Measurements from ENCODE around the gene TNPO3.
A peak's percentile ranks its signal among the peaks of the same experiment; 100 is the strongest.
"Not testable (repeated sequence)": the region's sequence is repeated elsewhere in the genome, so short reads cannot be mapped to it uniquely, and the experiment has no call there.

TNPO3 gene

DNA sequence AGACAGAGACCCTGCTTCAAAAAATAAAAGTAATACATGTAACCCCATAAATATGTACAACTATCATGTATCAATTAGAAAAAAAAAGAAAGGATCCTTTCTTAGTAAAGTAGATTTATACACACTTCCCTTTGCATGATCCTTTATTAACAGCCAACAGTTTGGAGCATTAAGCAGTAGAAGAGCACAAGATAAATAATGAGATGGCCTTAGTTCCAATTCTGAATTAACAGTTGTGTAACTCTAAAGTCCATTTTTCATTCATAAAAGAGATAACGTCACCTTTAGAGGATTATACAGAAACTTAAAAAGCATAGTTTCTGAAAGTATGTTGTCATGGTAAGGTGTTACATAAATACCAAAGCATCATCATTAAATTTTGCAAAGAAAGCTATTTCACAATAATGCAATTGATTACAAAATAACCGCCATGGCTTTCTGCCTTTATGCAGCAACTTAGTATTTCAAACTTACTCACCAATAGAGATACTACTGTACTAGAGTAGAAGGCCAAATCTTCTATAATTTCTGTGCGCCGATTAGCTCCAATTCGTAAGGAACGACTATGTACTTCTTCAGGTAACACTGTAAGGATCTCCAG is 40.3 kb downstream of the TNPO3 start:
- DNase-seq = no peak

DNA sequence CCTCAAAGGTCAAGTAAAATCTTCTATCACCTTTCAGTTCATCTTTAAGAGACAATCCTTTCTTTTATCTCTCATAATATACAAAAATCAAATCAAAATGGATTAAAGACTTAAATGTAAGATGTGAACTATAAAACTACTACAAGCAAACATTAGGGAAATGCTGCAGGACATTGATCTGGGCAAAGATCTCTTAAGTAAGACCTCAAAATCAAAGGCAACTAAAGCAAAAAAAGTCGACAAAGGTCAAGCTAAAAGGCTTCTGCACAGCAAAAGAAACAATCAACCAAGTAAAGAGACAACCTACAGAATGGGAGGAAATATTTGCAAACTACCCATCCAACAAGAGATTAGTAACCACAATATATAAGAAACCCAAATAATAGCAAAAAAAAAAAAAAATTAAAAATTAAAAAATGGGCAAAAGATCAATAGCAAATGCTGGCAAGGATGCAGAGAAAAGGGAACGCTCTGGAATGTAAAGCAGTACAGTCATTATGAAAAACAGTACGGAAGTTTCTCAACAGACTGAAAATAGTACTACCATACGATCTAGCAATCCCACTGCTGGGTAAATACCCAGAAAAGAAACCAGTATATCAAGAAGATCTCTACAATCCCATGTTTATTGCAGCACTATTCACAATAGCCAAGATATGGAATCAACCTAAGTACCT is 41.7 kb downstream of the TNPO3 start:
- no peak for DNase-seq

DNA sequence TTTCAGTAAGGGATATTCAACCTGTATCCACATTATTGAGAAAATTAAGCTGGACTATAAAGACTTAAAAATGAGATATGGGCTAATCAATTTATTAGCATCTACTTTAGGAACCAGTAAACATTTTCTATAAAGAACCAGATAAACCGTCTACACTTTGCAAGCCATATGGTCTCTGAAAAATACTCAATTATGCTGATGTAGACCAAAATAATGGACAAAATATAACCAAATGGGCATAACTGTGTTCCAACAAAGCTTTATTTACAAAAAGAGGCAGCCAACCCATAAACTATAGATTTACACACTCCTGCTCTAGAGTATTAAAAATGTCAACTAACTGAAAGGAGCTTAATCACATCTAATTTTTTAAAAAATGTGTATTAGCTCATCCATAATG is 42.3 kb downstream of the TNPO3 start:
- DNase-seq = no peak

DNA sequence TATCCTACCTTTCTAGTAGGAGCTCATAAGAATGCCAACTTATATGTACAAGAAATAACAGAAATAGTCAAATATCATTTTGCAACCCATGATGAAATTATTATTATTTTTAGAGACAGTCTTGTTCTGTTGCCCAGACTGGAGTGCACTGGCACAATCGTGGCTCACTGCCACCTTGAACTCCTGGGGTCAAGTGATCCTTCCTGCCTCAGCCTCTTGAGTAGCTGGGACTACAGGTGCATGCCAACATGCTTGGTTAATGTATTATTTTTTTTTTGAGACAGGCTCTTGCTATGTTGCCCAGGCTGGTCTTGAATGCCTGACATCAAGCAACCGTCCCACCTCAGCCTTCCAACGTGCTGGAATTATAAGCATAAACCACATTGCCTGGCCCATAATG is 44.8 kb downstream of the TNPO3 start:
- DNase-seq = no peak

DNA sequence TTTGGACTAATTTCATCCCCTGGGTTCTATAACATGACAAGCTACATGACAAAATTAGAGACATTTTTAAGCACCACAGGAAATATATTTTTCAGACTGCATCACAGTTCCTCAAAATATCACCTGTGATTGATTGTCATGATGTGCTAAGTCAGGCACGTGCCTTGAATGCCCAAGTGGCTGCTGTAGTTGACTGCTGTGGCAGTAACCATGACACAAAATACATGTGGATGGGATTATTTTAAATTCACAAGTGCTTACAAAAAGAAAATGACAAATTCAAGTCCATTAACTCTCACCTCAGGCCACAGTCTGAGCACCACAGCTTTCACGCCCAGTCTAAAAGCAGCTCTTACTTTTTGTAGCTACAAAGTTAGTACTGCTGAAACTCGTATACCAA is 45.5 kb downstream of the TNPO3 start:
- DNase-seq = no peak

DNA sequence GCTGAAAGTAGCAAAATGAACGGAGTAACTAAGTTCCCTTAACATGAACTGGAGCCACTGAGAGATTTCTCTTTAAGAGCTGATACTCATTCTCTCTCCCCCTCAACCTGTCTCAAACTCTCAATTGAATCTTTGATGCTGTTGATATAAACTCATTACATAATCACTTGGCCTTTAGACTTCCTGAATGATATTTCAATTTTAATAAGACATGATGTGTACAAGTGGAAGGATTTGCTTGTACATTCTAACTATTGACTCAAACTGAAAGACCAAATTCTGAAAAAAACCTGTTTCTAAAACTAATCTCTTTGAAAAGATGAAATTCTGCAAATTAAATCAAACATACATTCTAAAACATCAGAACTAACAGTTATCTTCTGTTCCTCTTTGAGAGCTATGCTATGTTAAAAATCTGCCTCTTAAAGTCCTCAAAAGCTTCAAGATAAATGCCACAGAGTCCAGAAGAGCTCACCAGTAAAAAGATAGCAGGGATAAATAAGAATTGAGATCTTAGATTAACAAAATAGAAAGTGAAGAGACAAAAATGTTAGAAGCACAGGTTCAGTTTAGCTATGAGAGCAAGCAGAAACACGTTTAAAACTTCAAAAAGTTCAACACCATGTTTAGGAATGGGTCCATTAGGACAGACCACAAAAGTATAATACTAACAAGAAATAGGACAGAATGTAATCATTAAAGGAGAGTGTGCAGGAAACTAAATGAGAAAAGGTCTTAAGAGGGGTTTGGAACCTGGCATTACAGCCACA is 46.1 kb downstream of the TNPO3 start:
- no peak for DNase-seq

DNA sequence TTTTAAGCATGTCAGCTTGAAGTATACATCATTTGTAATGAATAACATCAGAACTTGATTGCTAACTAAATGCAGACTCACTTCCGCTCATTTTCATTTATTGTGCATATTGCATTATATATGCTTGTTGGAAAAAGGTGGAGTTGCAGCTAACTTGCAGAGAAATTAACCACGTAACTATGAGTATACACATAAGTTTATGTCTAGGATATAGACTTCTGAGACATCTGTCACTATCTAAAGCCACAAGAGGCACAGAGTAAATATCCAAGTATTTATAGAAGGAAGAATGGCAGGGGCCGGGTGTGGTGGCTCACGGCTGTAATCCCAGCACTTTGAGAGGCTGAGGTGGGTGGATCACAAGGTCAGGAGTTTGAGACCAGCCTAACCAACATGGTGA is 47.3 kb downstream of the TNPO3 start:
- DNase-seq = no peak

DNA sequence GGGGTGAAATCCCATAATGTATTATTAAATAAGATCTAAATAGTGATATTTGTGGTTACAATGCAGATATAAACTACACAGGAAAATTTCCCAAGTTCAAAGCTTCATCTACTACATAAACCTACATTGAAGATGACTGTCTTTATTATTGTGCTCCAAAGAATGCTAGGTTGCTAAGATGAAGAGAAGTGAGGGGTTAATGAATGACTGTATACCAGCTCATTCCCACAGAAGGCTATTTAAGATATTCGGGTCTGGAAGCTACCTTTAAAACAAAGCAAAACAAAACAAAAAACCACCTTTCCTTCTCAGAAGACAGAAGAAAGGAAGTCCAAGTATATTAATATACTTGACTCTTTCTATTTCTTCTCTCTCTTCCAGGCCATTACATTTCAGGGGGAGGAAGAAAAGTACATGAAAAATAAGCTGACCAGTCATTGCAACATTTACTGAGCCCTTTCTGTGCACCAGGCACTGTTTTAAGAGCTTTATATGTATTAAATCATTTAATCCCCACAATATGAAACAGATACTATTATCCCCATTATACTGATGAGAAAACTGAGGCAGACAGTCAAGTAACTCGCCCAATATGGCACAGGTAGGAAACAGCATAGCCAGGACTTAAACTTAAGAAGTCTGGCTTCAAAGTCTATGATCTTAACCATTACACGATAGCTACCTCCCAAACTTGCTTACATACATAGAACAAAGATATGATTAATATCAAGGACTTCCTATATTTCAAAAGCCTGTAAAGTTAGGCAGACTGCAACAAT is 48.1 kb downstream of the TNPO3 start:
- DNase-seq = no peak

DNA sequence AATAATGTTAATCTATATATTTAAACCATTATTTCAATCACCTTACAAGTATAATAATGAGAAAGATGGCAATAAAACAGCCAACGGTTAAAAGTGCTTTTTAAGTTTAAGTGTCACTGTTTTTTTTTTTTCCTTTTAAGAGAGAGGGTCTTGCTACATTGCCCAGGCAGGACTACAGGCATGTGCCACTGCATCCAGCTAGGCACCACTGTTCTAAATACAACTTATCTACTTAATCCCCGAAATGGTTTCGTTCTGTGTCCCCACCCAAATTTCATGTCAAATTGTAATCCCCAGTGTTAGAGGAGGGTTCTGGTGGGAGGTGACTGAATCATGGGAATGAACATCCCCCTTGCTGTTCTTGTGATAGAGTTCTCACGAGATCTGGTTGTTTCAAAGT is 49.7 kb downstream of the TNPO3 start:
- DNase-seq = no peak

DNA sequence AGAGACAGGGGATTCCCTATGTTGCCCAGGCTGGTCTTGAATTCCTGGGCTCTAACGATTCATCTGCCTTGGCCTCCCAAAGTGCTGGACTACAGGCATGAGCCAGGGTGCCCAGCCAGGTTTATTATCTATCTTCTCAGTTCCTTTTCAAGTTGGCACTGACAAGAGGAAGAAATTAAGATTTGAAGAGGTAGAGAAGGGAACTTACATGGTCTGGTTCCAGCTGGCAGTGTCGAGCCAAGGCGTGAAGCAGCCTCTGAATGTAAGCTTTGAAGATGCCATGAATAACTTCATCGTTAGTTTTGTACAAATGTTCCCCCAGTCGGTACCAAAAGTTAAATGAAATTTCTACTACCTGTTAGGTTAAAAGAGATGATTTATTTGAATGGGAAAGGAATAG is 57.7 kb downstream of the TNPO3 start:
- DNase-seq = no peak

DNA sequence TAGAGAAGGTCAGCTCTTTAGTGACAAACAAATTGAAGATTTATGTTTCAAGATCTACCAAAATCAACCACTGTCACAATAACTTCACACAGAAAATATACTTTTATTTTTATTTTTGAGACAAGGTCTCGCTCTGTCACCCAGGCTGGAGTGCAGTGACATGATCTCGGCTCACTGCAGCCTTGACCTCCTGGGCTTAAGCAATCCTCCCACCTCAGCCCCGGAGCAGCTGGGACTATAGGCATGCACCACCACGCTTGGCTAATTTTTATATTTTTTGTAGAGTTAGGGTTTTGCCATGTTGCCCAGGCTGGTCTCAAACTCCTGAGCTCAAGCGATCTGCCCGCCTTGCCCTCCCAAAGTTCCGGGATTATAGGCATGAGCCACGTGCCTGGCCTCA is 60.4 kb downstream of the TNPO3 start:
- not testable (repeated sequence) for DNase-seq

DNA sequence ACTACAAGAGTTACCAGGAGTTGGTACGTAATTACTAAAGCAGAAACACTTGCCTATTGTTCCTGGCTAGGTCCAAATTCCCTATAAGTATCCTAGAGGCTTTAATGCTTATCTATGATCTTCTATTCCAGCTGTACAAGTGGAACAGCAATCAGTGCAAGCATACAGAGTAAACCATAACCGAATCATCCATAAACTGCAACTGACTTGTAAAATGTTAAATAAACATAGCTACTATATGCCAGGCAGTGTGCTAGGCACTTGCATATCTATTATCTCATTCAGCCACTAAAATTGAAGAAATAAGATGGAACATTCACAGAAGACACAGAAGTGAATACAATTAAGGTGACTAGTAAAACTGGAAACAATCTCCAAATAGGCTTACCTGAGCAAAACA is 61.5 kb downstream of the TNPO3 start:
- no peak for DNase-seq

DNA sequence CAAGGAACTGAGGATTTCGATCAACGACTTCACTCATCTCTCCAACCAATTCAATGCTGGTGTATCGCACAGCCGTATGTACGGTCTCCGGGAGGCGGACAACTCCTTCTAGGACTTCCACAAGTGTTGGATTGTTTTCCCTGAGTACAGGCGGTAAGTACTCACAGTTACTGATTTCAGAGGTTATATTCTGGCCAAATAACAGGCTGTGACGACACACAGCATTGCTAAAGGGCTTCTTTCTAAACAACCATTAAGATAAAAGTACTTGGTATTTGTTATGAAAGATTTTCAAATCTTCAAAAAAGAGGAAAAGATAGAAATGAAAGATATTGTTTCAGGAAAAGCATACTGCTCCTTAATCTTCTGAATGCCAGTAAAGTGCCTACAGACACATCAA is 65.0 kb downstream of the TNPO3 start:
- no peak for DNase-seq

DNA sequence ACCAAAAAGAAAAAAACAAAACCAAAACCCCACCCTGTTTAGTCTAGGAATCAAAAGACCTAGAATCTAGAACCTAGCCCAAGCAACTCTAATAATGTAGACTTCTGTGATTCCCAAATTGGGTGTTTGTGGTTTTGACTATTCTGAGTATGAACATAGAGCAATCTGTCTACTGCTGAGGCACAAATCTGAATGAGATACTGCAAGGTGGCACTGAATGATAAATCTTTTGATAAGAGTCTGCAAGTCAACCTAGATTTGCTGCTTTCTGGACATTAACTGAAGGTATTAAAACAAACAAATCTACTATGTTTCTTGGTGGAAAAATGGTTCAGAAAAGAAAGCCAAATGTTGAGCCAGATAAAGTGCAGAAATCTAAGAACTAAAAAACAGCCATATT is 66.5 kb downstream of the TNPO3 start:
- DNase-seq = no peak

DNA sequence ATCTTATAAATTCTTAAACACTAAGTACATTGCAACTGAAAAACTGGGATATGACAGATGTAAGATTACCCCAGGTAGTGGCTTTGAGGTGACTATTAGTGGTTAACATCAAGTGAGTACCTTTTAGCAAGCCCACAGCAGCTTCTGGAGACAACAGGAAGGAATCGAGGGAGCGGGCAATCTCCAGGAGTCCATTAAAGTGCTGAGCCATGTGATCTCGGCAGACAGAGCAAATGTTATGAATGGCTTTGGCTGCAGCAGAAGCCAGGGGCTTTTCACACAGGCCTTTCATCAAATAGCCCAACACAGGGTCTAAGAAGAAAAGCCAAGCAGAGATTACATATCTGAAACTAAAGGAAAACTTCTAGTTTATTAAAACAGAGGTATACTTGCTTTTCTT is 68.3 kb downstream of the TNPO3 start:
- no peak for DNase-seq

DNA sequence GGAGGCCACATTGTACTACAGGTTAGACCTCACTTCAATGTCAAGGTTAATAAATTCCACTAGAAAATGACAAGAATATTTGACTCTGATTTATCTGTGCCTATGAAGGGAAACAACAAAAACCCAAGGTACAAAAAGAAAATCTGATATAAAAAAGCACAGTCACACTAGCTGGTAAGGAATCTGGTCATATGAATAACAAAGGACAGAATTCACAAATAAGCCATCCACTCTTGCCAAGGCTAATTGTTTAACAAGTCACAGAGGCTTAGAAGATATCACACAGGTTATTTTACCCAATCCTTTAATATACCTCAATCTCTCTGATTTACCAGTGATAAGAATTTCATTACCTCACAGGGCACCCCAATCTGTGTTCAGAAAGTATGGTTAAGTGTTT is 69.3 kb downstream of the TNPO3 start:
- no peak for DNase-seq

DNA sequence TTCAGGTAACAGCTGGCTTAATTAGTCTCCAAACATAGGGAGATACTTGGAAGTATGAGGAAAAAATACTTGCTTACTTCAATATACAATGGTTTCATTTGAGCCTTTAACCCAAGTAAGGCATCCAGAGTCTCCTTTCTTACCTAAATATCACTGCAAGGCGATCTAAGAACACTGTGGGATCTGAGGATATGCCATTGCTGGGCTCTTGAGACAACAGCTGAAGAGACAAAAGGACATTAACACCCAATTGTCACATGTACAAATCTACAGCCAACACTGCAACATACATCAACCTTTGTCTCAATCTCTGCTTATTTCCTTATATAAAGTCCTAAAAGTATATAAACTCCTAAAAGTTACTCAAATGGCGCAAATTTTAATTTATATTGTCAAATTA is 72.8 kb downstream of the TNPO3 start:
- DNase-seq = no peak

DNA sequence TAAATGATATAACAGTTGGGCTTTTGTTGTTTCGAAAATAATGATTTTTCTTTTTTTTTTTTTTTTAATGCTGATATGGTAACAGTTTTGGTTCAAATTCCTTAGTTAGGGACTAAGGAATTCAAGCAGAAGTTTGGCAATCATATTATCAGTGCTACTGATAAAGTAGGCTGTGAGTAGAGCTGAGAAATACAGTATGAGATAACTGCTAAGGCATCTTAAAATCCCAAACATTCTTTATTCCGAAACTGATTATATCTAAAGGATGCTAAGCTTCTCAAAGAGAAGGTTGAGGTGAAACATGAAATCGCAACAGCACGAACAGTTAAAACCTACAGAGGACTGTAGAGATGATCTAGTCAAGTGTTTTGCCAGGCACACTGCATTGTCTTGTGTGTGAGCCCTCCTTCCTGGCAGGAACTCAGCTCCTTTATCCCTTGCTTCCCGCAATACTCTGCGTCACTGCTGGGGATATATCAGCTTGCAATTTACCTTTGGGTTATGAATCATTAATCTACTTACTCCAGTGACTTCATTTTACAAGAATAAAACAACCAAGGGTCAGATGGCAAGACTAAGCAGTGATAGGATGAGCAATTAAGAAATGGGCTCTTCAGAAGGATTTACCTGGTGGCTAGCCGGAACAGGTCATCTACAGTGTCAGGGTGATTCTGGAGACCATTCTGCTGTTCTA is 80.5 kb downstream of the TNPO3 start:
- no peak for DNase-seq

DNA sequence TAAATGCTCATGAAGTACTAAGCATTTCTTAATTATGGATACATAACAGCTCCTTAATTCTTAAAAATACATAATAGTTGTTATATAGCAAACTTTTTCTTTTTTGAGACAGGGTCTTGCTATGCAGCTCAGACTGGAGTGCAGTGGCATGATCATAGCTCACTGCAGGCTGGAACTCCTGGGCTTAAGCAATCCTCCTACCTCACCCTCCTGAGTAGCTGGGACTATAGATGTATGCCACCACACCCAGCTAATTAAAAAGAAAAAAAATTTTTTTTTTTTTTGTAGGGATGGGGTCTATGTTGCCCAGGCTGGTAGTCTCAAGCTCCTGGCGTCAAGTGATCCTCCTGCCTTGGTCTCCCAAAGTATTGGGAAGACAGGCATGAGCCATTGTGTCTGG is 86.3 kb downstream of the TNPO3 start:
- DNase-seq = no peak

DNA sequence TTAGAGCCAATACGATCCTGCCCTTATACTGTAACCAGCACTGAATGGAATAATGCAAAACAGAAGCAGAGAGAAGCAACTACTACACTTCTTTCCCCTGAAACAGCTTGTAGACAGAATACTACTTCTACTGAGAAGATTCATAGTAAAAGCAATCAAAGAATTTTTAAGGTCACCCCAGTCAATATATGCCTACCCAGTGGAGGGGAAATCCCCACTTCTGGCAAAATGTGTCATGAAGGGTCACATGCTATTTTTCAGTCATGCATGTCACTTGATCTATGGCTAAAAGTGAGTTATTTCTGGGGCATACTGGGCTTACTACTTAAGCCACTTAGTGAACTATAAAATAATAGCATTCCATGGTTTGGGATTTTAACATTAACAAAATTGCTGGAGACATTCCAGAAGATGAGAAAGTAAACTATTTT is 91.6 kb downstream of the TNPO3 start:
- DNase-seq = peak; percentile 13

DNA sequence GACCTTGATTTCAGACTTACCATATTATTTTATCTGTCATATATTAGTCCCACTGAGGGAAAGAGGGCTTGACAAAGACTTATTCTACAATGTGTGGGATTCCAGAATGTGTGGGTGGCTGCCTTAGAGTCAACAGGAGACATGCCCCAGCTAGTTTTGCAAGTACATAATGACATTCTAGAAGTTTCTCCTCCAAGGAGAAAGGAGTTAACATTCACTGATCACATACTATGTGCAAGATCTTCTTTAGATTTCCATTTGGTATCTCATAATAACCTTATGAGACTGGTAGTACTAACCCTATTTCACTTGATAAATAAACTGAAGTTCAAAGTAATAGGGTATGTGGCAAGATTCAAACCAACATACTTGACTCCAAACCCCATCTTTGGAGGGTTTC is 92.0 kb downstream of the TNPO3 start:
- no peak for DNase-seq

DNA sequence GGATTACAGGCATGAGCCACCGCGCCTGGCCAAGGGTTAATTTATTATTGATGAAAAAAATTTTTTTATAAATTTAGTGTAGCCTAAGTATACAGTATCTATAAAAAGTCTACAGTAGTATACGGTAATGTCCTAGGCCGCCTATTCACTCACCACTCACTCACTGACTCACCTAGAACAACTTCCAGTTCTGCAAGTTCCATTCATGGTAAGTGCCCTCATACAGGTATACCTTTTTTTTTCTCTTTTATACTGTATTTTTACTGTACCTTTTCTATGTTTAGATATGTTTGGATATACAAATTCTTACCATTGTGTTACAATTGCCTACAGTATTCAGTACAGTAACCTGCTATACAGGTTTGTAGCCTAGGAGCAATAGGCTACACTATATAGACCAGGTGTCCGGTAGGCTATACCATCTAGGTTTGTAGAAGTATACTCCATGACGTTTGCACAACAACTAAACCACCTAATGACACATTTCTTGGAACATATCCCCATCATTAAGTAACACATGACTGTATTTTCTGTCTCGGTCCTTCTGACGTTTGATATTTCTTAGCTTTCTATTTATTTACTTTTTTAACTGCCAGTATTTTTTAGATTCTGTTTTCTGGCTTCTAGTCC is 93.8 kb downstream of the TNPO3 start:
- DNase-seq = no peak

All from fibroblast of skin of back (primary cell).